ENCODE data around the gene IQCK. TPM values are rescaled to one million over a fixed set of nuclear protein-coding genes. Genes with fewer than 3 reads are reported as not detected.

IQCK gene
- total RNA-seq (2022; extraction: Qiagen RNA extraction) = 7.4 to 10.2 TPM (median 9.4 TPM) in 5 replicates

GRCh38 chr16:19717741-19718623, at the start of gene IQCK, which contains the start of gene KNOP1:
Gene IQCK, plus strand, starts transcription at chr16:19718271. Its CDS starts 36 bp downstream, at chr16:19718307.
Gene KNOP1, minus strand, starts transcription at chr16:19718227. Its CDS starts 3,192 bp downstream, at chr16:19715035.

DNA sequence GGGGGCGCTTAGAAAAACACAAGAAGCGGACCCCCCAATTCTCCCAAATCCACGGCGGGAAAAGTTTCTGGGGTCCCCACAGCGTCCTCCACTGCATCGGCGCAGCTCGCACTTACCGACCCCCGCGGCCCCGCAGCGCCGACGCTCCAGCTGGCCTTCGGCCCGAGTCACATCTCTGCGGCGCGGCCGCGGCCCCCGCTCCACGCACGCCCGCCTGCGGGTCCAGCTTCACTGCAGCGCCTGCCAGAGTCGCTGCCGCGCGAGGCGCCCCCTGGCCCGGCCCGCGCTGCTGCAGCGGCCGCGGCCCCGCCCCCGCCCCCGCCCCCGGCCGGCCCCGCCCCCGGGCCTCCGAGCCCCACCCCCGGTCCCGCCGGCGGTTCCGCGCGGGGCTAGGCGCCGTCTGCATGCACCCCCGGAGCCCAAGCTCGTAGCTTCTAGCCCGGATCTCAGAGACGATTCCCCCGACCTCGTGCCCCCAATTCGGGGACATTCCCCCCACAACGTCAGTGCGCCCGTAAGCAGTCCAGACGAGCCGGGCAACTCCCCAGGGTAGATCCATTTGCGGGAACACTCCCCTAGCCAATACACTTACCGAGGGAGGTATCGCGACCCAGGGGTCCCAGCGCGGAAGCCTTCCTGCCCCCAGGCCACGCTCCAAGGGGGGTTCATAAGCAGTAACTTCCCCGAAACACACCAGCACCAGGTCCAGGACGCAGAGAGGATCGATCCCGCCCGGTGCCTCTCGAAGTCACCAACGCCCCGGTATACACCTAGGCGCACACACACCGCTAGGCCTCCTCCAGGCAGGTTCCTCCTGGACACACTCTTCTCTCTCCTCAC, 166.8 kb downstream of the IQCK start, which contains the start of gene GPRC5B:
Gene GPRC5B, minus strand, starts transcription at position 238 of the 840 bp plus-strand sequence. CDS start 12,003 bp downstream, outside the sequence.

Other genes starting within 250 kb of the IQCK start
- gene GDE1, start 196.2 kb upstream of the IQCK start, total RNA-seq (2022; extraction: Qiagen RNA extraction) = 79.9 to 93.5 TPM (median 83.2 TPM) in 5 replicates
- 7.7 to 10.6 TPM (median 10.2 TPM) in 5 replicates for gene CCP110, start 194.3 kb upstream of the IQCK start, total RNA-seq (2022; extraction: Qiagen RNA extraction)
- gene VPS35L, start 162.6 kb upstream of the IQCK start, total RNA-seq (2022; extraction: Qiagen RNA extraction) = 27.9 to 34.8 TPM (median 31.3 TPM) in 5 replicates
- gene KNOP1, start within 50 bp of the IQCK start, total RNA-seq (2022; extraction: Qiagen RNA extraction) = 38.2 to 44.7 TPM (median 43.6 TPM) in 5 replicates
- 26.3 to 33.2 TPM (median 28.3 TPM) in 5 replicates for gene GPRC5B, start 166.6 kb downstream of the IQCK start, total RNA-seq (2022; extraction: Qiagen RNA extraction)